GM12878 (cell line): ENCODE measurements around the gene RALB. TPM values are rescaled to one million over a fixed set of nuclear protein-coding genes. Genes with fewer than 3 reads are reported as not detected.

Source experiments
- ASH2L ChIP-seq: fragments of 300-600, 200-600 bp; sonication (generic); IDR thresholded peaks from 2 replicates; pipeline ENCODE4 v1.6.1; 2017; ENCODE audit warnings: low read depth, mild to moderate bottlenecking, borderline replicate concordance
- polyA plus RNA-seq, 11 experiments: library from polyadenylated mRNA; depleted of rRNA in 4 of 11; unstranded in 6 of 11; stranded (reverse) in 5 of 11; fragments of >200 nt; fragmentation: Nextera tagmentation in 4 of 11; fragmentation: Illumina TruSeq in 1 of 11; extraction: Ambion mirVana in 4 of 11; extraction: Trizol in 1 of 11; gene quantifications; 1 replicate in 1 of 11; 2 replicates in 10 of 11; pipeline versions ENCODE4 v1.2.1 to v1.2.3, GENCODE V29; 2011 to 2016; ENCODE audit warnings: inconsistent platforms in 2 of 11, missing spikeins in 2 of 11, low read depth in 1 of 11
- total RNA-seq, 4 experiments: library from RNA; depleted of rRNA in 3 of 4; stranded (reverse); fragments of >200 nt in 3 of 4; fragmentation: Illumina TruSeq in 1 of 4; extraction: Trizol in 1 of 4; gene quantifications; 2 replicates each; pipeline versions ENCODE4 v1.2.1 to v1.2.3, GENCODE V29; 2013 to 2021
- TF ChIP-seq, protein P1 (sequence below): fragments of 450-650 bp; IDR thresholded peaks from 2 replicates; pipeline ENCODE4 v1.6.1; 2017; ENCODE audit warnings: mild to moderate bottlenecking, moderate library complexity
- TF ChIP-seq, protein P2 (sequence below): fragments of 450-650 bp; IDR thresholded peaks from 2 replicates; pipeline ENCODE4 v1.6.1; 2016; ENCODE audit warnings: mild to moderate bottlenecking
- TF ChIP-seq, protein P3 (sequence below): fragments of 450-650 bp; IDR thresholded peaks from 2 replicates; pipeline ENCODE4 v1.6.1; 2016; ENCODE audit warnings: mild to moderate bottlenecking, moderate library complexity, borderline replicate concordance

RALB gene
- total and polyA plus RNA-seq, 10 of the 15 experiments (the other 5 are each of a cell fraction or from before 2014, with no cell fraction given), result 8.3 to 54.0 (median 24.2) TPM

DNA sequence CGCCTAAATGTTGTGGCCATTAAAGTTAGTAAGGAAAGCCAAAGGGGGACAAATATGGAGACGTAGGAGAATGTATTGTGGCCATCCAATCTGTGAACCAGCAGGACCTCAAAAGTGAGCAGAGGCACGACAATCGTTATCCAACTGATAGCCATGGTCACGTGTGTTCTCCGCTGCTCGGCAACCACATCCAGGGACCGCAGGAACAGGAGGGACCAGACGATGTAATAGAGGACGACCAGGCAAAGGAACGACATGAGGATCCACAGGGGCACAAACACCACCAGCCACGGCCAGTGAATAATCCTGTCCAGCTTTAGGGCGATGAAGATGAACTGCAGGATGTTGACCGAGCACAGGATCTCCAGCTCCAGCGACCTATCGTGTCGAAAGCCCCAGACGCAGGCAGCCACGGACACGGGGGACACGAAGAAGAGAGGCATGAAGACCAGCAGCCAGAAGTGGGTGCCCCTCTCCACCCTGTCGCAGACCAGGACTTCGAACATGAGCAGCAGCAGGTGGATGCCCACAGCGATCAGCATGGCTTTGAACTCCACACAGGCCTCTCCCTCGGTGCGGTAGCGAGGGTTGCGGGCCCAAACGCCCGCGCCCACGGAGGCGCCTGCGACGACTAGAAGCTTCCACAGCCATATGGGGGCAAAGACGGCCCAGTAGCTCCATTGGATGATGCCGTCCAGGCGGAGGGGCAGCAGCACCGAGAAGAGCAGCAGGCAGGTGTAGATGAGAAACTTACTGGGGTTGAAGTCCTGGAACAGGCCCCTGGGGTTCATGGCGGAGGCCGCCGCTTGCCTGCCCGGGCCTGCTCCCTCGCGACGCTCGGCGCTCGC is 30.2 kb upstream of the RALB start (continued):
- TF ChIP-seq, protein P1, sequence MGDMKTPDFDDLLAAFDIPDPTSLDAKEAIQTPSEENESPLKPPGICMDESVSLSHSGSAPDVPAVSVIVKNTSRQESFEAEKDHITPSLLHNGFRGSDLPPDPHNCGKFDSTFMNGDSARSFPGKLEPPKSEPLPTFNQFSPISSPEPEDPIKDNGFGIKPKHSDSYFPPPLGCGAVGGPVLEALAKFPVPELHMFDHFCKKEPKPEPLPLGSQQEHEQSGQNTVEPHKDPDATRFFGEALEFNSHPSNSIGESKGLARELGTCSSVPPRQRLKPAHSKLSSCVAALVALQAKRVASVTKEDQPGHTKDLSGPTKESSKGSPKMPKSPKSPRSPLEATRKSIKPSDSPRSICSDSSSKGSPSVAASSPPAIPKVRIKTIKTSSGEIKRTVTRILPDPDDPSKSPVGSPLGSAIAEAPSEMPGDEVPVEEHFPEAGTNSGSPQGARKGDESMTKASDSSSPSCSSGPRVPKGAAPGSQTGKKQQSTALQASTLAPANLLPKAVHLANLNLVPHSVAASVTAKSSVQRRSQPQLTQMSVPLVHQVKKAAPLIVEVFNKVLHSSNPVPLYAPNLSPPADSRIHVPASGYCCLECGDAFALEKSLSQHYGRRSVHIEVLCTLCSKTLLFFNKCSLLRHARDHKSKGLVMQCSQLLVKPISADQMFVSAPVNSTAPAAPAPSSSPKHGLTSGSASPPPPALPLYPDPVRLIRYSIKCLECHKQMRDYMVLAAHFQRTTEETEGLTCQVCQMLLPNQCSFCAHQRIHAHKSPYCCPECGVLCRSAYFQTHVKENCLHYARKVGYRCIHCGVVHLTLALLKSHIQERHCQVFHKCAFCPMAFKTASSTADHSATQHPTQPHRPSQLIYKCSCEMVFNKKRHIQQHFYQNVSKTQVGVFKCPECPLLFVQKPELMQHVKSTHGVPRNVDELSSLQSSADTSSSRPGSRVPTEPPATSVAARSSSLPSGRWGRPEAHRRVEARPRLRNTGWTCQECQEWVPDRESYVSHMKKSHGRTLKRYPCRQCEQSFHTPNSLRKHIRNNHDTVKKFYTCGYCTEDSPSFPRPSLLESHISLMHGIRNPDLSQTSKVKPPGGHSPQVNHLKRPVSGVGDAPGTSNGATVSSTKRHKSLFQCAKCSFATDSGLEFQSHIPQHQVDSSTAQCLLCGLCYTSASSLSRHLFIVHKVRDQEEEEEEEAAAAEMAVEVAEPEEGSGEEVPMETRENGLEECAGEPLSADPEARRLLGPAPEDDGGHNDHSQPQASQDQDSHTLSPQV, result no peak
- TF ChIP-seq, protein P2, sequence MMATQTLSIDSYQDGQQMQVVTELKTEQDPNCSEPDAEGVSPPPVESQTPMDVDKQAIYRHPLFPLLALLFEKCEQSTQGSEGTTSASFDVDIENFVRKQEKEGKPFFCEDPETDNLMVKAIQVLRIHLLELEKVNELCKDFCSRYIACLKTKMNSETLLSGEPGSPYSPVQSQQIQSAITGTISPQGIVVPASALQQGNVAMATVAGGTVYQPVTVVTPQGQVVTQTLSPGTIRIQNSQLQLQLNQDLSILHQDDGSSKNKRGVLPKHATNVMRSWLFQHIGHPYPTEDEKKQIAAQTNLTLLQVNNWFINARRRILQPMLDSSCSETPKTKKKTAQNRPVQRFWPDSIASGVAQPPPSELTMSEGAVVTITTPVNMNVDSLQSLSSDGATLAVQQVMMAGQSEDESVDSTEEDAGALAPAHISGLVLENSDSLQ, result no peak
- TF ChIP-seq, protein P3, sequence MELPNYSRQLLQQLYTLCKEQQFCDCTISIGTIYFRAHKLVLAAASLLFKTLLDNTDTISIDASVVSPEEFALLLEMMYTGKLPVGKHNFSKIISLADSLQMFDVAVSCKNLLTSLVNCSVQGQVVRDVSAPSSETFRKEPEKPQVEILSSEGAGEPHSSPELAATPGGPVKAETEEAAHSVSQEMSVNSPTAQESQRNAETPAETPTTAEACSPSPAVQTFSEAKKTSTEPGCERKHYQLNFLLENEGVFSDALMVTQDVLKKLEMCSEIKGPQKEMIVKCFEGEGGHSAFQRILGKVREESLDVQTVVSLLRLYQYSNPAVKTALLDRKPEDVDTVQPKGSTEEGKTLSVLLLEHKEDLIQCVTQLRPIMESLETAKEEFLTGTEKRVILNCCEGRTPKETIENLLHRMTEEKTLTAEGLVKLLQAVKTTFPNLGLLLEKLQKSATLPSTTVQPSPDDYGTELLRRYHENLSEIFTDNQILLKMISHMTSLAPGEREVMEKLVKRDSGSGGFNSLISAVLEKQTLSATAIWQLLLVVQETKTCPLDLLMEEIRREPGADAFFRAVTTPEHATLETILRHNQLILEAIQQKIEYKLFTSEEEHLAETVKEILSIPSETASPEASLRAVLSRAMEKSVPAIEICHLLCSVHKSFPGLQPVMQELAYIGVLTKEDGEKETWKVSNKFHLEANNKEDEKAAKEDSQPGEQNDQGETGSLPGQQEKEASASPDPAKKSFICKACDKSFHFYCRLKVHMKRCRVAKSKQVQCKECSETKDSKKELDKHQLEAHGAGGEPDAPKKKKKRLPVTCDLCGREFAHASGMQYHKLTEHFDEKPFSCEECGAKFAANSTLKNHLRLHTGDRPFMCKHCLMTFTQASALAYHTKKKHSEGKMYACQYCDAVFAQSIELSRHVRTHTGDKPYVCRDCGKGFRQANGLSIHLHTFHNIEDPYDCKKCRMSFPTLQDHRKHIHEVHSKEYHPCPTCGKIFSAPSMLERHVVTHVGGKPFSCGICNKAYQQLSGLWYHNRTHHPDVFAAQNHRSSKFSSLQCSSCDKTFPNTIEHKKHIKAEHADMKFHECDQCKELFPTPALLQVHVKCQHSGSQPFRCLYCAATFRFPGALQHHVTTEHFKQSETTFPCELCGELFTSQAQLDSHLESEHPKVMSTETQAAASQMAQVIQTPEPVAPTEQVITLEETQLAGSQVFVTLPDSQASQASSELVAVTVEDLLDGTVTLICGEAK, result peak; percentile 18; the same call in 1 of the 2 replicates
- 0 out of 2 replicates have a peak, but pooled peaks have one; percentile 2 for TF ChIP-seq ASH2L
